Prostate gland (tissue), 2 donors: ENCODE results near the gene SLC39A11.

Experiments used
- CTCF ChIP-seq, 4 experiments: fragments of 200-600 bp in 2 of 4; fragments of 450-650 bp in 2 of 4; sonication (generic) in 2 of 4; IDR thresholded peaks; 1 replicate in 3 of 4; 2 replicates in 1 of 4; pipeline ENCODE4 v1.5.1; 2016 to 2019; ENCODE audit warnings: antibody characterized with exemption in 4 of 4, mild to moderate bottlenecking in 2 of 4, moderate library complexity in 2 of 4
- POLR2A ChIP-seq: fragments of 450-650 bp; IDR thresholded peaks from one replicate; pipeline ENCODE4 v1.6.1; 2016; ENCODE audit warnings: antibody characterized with exemption, mild to moderate bottlenecking

GRCh38 chr17:72754513-72754912 is 338.0 kb downstream of the SLC39A11 start:
- TF ChIP-seq CTCF (IDR thresholded peaks at IDR 0.05) (no peak), POLR2A (no peak)
